HL-60/S4 treated with phorbol 12-myristate 13-acetate at 8.2 ng/mL for 4 days and 3 days (cell line): ENCODE results near the gene FGGY.

ENCODE experiments used
- in situ Hi-C: fragments of 300-500 bp; cut with MboI; formaldehyde crosslinking; loops from 2 replicates; pipeline ENCODE4 v1.15.0; 2022; ENCODE audit warnings: low sequenced_read_pairs

The FGGY gene

GRCh38 chr1:59669752-59670312 lies 372.9 kb downstream of the FGGY start:
- in situ Hi-C loops, result no loop called here

- in situ Hi-C loops, result no loop called here
Observed at GRCh38 chr1:59670662-59671061, 373.8 kb downstream of the FGGY start.

GRCh38 chr1:59671066-59671952 lies 374.4 kb downstream of the FGGY start:
- in situ Hi-C loops, result no loop called here

- in situ Hi-C loops, result no loop called here
Observed at GRCh38 chr1:59671953-59672305, 375.0 kb downstream of the FGGY start.

- in situ Hi-C loops, result no loop called here
Observed at GRCh38 chr1:59672851-59673572, 376.1 kb downstream of the FGGY start.

- in situ Hi-C loops, result no loop called here
Observed at GRCh38 chr1:59673573-59674450, 376.9 kb downstream of the FGGY start.

GRCh38 chr1:59674595-59674994 lies 377.7 kb downstream of the FGGY start:
- in situ Hi-C loops, result no loop called here

GRCh38 chr1:59675936-59676335 lies 379.0 kb downstream of the FGGY start:
- in situ Hi-C loops, result no loop called here

GRCh38 chr1:59678040-59678439 lies 381.1 kb downstream of the FGGY start:
- in situ Hi-C loops, result no loop called here

GRCh38 chr1:59678493-59679228 lies 381.8 kb downstream of the FGGY start:
- in situ Hi-C loops, result no loop called here

- in situ Hi-C loops, result no loop called here
Observed at GRCh38 chr1:59680044-59680443, 383.1 kb downstream of the FGGY start.

- in situ Hi-C loops, result no loop called here
Observed at GRCh38 chr1:59682396-59683080, 385.6 kb downstream of the FGGY start.

- in situ Hi-C loops, result no loop called here
Observed at GRCh38 chr1:59683197-59683596, 386.3 kb downstream of the FGGY start.

GRCh38 chr1:59684698-59685097 lies 387.8 kb downstream of the FGGY start:
- in situ Hi-C loops, result no loop called here

- in situ Hi-C loops, result no loop called here
Observed at GRCh38 chr1:59685101-59685500, 388.2 kb downstream of the FGGY start.

- in situ Hi-C loops, result no loop called here
Observed at GRCh38 chr1:59685666-59686065, 388.8 kb downstream of the FGGY start.

GRCh38 chr1:59686170-59686569 lies 389.3 kb downstream of the FGGY start:
- in situ Hi-C loops, result no loop called here

- in situ Hi-C loops, result no loop called here
Observed at GRCh38 chr1:59686574-59686973, 389.7 kb downstream of the FGGY start.

GRCh38 chr1:59687081-59687480 lies 390.2 kb downstream of the FGGY start:
- in situ Hi-C loops, result no loop called here

GRCh38 chr1:59688976-59689375 lies 392.1 kb downstream of the FGGY start:
- in situ Hi-C loops, result no loop called here
